ENCODE measurements around the gene AIFM3. TPM values are rescaled to one million over a fixed set of nuclear protein-coding genes. Genes with fewer than 3 reads are reported as not detected.

The AIFM3 gene
- total and polyA plus RNA-seq, 2 of the 13 experiments (the other 11 are each of a cell fraction or from before 2014, with no cell fraction given): 9.0 to 15.3 TPM

GRCh38 chr22:20928573-20928967, 38.5 kb upstream of the AIFM3 start:
- no peak overlapping the region for H2AFZ ChIP-seq (ENCODE audit: low read length)
- H3K9me3 ChIP-seq (ENCODE audit: low read length): no peaks in the 10 kb centered on the region
- no peak overlapping the region for H3K9ac ChIP-seq (ENCODE audit: insufficient read depth, low read depth, low read length)
- peaks cover 91% of the 10 kb centered on the region for H4K20me1 ChIP-seq (ENCODE audit: insufficient read depth, low read length)
- H3K4me3 ChIP-seq (replicated peaks in 1 of 3; ENCODE audit: insufficient read depth in 1 of 3, low read depth in 2 of 3, low read length in 3 of 3): no peak overlapping the region
- ChIA-PET POLR2A (interaction anchor here (1.0 kb wide), 1 partner anchor 9 kb away, joined by 3 read pairs; no protein-coding TSS in a partner anchor), CTCF (ENCODE audit: low intra/inter-chr PET ratio, low total read pairs) (no interaction called here)
- in situ Hi-C loops (cut with HindIII; ENCODE audit: extremely low pct_ligation_motif_present, low pct_unique_long_range_greater_than_20kb): no loop called here
- ATAC-seq (no peak), FAIRE-seq (no peak), DNase-seq (ENCODE audit: low spot score) (no peak)
- no TSS peak for BruUV-seq (replicated peaks)
- H3K79me2 ChIP-seq (ENCODE audit: insufficient read depth, low read length): peaks cover 93% of the 10 kb centered on the region
- WGBS (ENCODE audit: low lambda C conversion rate): 95% methylated on average over 4 of the region's 4 CpGs
- intact Hi-C loops (cut with micrococcal nuclease; ENCODE audit: unreplicated experiment): no loop called here
- H3K27ac ChIP-seq (ENCODE audit: extremely low read length, insufficient read depth, low read length): no peak overlapping the region
- no peaks in the 10 kb centered on the region for H3K27me3 ChIP-seq (ENCODE audit: control insufficient read depth in 1 of 2, insufficient read depth in 2 of 2, low read length in 2 of 2)
- peaks cover 70% of the 10 kb centered on the region for H3K4me1 ChIP-seq (ENCODE audit: insufficient read depth, low read length)
- H3K36me3 ChIP-seq (replicated peaks in 1 of 2; ENCODE audit: control insufficient read depth in 1 of 2, insufficient read depth in 2 of 2, low read length in 2 of 2): peaks cover 13 to 33% of the 10 kb centered on the region in 2 experiments; a peak in 4 of 5 replicates
- no peak overlapping the region for H3K4me2 ChIP-seq (ENCODE audit: low read depth, low read length)
- TF ChIP-seq FOXO4 (CRISPR knock-in tag; conservative IDR thresholded peaks at IDR 0.05) (no peak), ZBTB40 (IDR thresholded peaks at IDR 0.05) (no peak), ZBTB40 (CRISPR knock-in tag; IDR thresholded peaks at IDR 0.05) (no peak), NR0B2 (CRISPR knock-in tag; IDR thresholded peaks at IDR 0.05) (no peak), CBX2 (IDR thresholded peaks at IDR 0.05; ENCODE audit: low read depth, low read length) (no peak), CBX2 (CRISPR knock-in tag; IDR thresholded peaks at IDR 0.05; ENCODE audit: low read depth) (no peak), ZNF749 (CRISPR knock-in tag; IDR thresholded peaks at IDR 0.05; ENCODE audit: borderline replicate concordance) (no peak), CBFB (CRISPR knock-in tag; IDR thresholded peaks at IDR 0.05) (no peak), ELF1 (CRISPR knock-in tag; IDR thresholded peaks at IDR 0.05) (no peak), MED8 (CRISPR knock-in tag; IDR thresholded peaks at IDR 0.05; ENCODE audit: insufficient replicate concordance) (no peak), TBL1XR1 (IDR thresholded peaks at IDR 0.05; ENCODE audit: borderline replicate concordance, low read length, partially characterized antibody) (no peak), MTF1 (CRISPR knock-in tag; IDR thresholded peaks at IDR 0.05) (no peak), ZBTB43 (CRISPR knock-in tag; conservative IDR thresholded peaks at IDR 0.05) (no peak), ZFX (CRISPR knock-in tag; IDR thresholded peaks at IDR 0.05; ENCODE audit: low read depth) (no peak)
